ENCODE measurements around the gene SOWAHA. TPM values are rescaled to one million over a fixed set of nuclear protein-coding genes. Genes with fewer than 3 reads are reported as not detected.
A peak's percentile ranks its signal among the peaks of the same experiment; 100 is the strongest.
"Not testable (repeated sequence)": the region's sequence is repeated elsewhere in the genome, so short reads cannot be mapped to it uniquely, and the experiment has no call there.

SOWAHA gene
- total RNA-seq, 2 donors from 2014 or later = 0.13 TPM; not detected in 1

- Histone ChIP-seq H3K27me3 (ENCODE audit: control insufficient read depth, insufficient read depth, low read length, poor library complexity, severe bottlenecking) (no peaks in the 10 kb centered on the region), H3K36me3 (ENCODE audit: control insufficient read depth, insufficient read depth, low read length) (no peaks in the 10 kb centered on the region), H3K9me3 (ENCODE audit: control insufficient read depth, low read length) (no peaks in the 10 kb centered on the region), H3K9ac (ENCODE audit: extremely low read depth, low read length, poor library complexity, severe bottlenecking) (no peak overlapping the region), H3K4me1 (ENCODE audit: control insufficient read depth, insufficient read depth, low read length) (no peaks in the 10 kb centered on the region), H3K27ac (ENCODE audit: low read depth, low read length) (no peak overlapping the region), H3K4me3 (ENCODE audit: low read length) (no peak overlapping the region)
- DNase-seq = no peak
- H3K9me3 Mint-ChIP-seq = no peaks in the 10 kb centered on the region
- WGBS, 2 experiments (ENCODE audit: insufficient coverage in 1 of 2, insufficient read length in 1 of 2) = 81 to 93% methylated on average over 3 of the region's 3 CpGs
- TF ChIP-seq CTCF (conservative IDR thresholded peaks at IDR 0.05) = no peak
- H3K4me1 Mint-ChIP-seq = peaks cover 3% of the 10 kb centered on the region
- no peak overlapping the region for H3K4me3 Mint-ChIP-seq
- H3K27me3 Mint-ChIP-seq (ENCODE audit: insufficient read depth) = no peaks in the 10 kb centered on the region
- H3K27ac Mint-ChIP-seq = no peak overlapping the region
- no peaks in the 10 kb centered on the region for H3K36me3 Mint-ChIP-seq (ENCODE audit: low read depth)
Observed at GRCh38 chr5:132853323-132853722, 40.2 kb downstream of the SOWAHA start.

GRCh38 chr5:132853790-132854189, 40.7 kb downstream of the SOWAHA start:
- Mint-ChIP-seq H3K27me3 (ENCODE audit: insufficient read depth) (no peaks in the 10 kb centered on the region), H3K27ac (no peak overlapping the region), H3K36me3 (ENCODE audit: low read depth) (no peaks in the 10 kb centered on the region), H3K4me1 (peaks cover 3% of the 10 kb centered on the region), H3K4me3 (no peak overlapping the region), H3K9me3 (no peaks in the 10 kb centered on the region)
- no peak for TF ChIP-seq CTCF (conservative IDR thresholded peaks at IDR 0.05)
- DNase-seq = no peak
- no peaks in the 10 kb centered on the region for H3K9me3 ChIP-seq (ENCODE audit: control insufficient read depth, low read length)
- no peaks in the 10 kb centered on the region for H3K27me3 ChIP-seq (ENCODE audit: control insufficient read depth, insufficient read depth, low read length, poor library complexity, severe bottlenecking)
- H3K4me1 ChIP-seq (ENCODE audit: control insufficient read depth, insufficient read depth, low read length) = no peaks in the 10 kb centered on the region
- 68% methylated on average over 1 of the region's 1 CpG; no CpG with 5 or more reads in 1 of the 2 experiments for WGBS, 2 experiments (ENCODE audit: insufficient coverage in 1 of 2, insufficient read length in 1 of 2)
- H3K36me3 ChIP-seq (ENCODE audit: control insufficient read depth, insufficient read depth, low read length) = no peaks in the 10 kb centered on the region
- no peak overlapping the region for H3K27ac ChIP-seq (ENCODE audit: low read depth, low read length)
- no peak overlapping the region for H3K4me3 ChIP-seq (ENCODE audit: low read length)
- no peak overlapping the region for H3K9ac ChIP-seq (ENCODE audit: extremely low read depth, low read length, poor library complexity, severe bottlenecking)

GRCh38 chr5:132854301-132854700, 41.2 kb downstream of the SOWAHA start:
- Mint-ChIP-seq H3K27me3 (ENCODE audit: insufficient read depth) (no peaks in the 10 kb centered on the region), H3K4me1 (peaks cover 3% of the 10 kb centered on the region), H3K4me3 (no peak overlapping the region), H3K36me3 (ENCODE audit: low read depth) (no peaks in the 10 kb centered on the region), H3K27ac (no peak overlapping the region), H3K9me3 (no peaks in the 10 kb centered on the region)
- Histone ChIP-seq H3K9ac (ENCODE audit: extremely low read depth, low read length, poor library complexity, severe bottlenecking) (no peak overlapping the region), H3K4me3 (ENCODE audit: low read length) (no peak overlapping the region), H3K27me3 (ENCODE audit: control insufficient read depth, insufficient read depth, low read length, poor library complexity, severe bottlenecking) (no peaks in the 10 kb centered on the region), H3K9me3 (ENCODE audit: control insufficient read depth, low read length) (no peaks in the 10 kb centered on the region), H3K27ac (ENCODE audit: low read depth, low read length) (no peak overlapping the region), H3K36me3 (ENCODE audit: control insufficient read depth, insufficient read depth, low read length) (no peaks in the 10 kb centered on the region), H3K4me1 (ENCODE audit: control insufficient read depth, insufficient read depth, low read length) (no peaks in the 10 kb centered on the region)
- TF ChIP-seq CTCF (conservative IDR thresholded peaks at IDR 0.05) = no peak
- 53 to 58% methylated on average over 3 of the region's 3 CpGs for WGBS, 2 experiments (ENCODE audit: insufficient coverage in 1 of 2, insufficient read length in 1 of 2)
- DNase-seq = peak; percentile 24

GRCh38 chr5:132854992-132855391, 41.9 kb downstream of the SOWAHA start:
- H3K4me3 Mint-ChIP-seq; DNase-seq; H3K36me3 Mint-ChIP-seq (ENCODE audit: low read depth); H3K9me3 Mint-ChIP-seq; H3K36me3 ChIP-seq (ENCODE audit: control insufficient read depth, insufficient read depth, low read length); H3K9me3 ChIP-seq (ENCODE audit: control insufficient read depth, low read length); H3K27me3 Mint-ChIP-seq (ENCODE audit: insufficient read depth); H3K4me1 ChIP-seq (ENCODE audit: control insufficient read depth, insufficient read depth, low read length); H3K9ac ChIP-seq (ENCODE audit: extremely low read depth, low read length, poor library complexity, severe bottlenecking); H3K4me3 ChIP-seq (ENCODE audit: low read length); H3K27me3 ChIP-seq (ENCODE audit: control insufficient read depth, insufficient read depth, low read length, poor library complexity, severe bottlenecking); H3K27ac Mint-ChIP-seq; H3K4me1 Mint-ChIP-seq; H3K27ac ChIP-seq (ENCODE audit: low read depth, low read length): not testable (repeated sequence)
- 89 to 91% methylated on average over 2 to 5 of the region's 5 CpGs for whole genome bisulfite sequencing, 2 experiments (ENCODE audit: insufficient coverage in 1 of 2, insufficient read length in 1 of 2)
